NCI-H2227 treated with DMSO at 0.1 percent for 48 hours (cell line): Measurements from ENCODE around the gene TNFSF9.
"Not testable (repeated sequence)": the region's sequence is repeated elsewhere in the genome, so short reads cannot be mapped to it uniquely, and the experiment has no call there.

Experiments used
- DNase-seq: peaks from one replicate; lab custom pipeline; 2025; lab: John Stamatoyannopoulos, UW

Gene TNFSF9

DNA sequence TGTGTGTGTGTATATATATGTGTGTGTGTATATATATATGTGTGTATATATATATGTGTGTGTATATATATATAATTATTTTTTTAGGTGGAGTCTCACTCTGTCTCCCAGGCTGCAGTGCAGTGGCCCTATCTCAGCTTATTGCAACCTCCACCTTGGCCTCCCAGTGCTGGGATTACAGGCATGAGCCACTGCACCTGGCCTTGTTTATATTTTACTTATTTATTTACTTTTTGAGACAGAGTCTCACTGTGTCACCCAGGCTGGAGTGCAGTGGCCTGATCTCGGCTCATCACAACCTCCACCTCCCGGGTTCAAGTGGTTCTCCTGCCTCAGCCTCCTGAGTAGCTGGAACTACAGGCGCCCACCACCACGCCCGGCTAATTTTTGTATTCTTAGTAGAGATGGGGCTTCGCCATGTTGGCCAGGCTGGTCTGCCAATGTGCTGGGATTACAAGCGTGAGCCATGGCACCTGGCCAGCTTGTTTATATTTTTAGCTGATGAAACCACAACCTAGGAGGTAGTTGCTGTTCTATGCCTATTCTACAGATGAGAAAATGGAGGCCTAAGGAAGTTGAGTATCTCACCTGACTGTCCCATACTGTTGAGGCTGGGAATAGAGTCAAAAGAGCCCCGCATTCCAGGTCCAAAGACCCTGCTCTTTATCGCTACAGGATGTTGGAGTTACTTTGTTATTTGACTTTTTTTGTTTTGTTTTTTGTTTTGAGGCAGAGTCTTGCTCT lies 22.6 kb upstream of the TNFSF9 start:
- DNase-seq = not testable (repeated sequence)

GRCh38 chr19:6509118-6509971 lies 21.5 kb upstream of the TNFSF9 start:
- DNase-seq = no peak

- DNase-seq = no peak
These were observed 20.2 kb upstream of the TNFSF9 start for GRCh38 chr19:6510618-6511017.

DNA sequence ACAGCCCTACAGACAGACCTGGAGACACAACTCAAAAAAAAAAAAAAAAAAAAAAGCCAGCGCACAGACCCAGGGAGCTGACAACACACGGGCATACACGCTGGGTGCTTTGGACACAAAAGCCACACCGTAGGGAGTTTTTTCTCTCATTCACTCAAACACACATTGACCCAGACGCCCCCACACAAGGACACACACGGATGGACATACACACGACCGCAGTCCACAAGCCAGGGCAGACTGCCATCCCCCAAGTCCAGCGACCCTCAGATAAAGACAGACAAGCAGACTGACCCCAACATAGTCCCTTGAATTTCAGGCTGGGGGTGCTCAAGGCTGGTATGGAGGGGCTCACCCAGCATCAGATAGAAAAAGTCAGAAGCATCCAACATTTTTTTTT lies 16.7 kb upstream of the TNFSF9 start:
- DNase-seq = no peak

GRCh38 chr19:6514926-6515544 lies 15.8 kb upstream of the TNFSF9 start:
- DNase-seq = no peak

DNA sequence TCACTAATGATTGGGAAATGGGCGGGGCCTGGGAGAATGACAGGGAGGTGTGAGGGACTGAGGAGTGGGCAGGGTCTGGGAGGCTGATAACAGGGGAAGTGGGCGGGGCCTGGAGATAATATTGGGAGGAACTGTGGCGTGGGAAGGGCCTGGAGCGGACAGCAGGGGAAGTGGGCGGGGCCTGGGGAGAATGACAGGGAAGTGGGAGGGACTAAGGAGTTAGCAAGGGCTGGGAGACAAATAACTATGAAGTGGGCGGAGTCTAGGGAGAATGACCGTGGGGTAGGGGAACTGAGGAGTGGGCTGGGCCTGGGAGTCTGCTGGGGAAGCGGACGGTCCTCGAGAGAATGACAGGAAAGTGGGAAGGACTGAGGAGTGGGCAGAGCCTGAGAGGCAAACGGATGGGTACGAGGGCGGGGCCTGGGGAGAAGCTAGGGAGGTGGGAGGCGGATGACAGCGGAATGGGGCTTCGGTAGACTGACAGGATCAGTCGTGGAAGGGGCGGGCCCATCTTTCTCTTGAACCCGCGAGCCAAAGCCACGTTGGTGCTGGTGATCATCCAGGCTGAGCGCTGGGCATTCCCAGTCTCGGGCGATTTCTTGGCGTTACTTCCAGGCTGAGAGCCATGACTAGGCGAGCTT lies 14.7 kb upstream of the TNFSF9 start:
- peak; percentile 83 for DNase-seq

DNA sequence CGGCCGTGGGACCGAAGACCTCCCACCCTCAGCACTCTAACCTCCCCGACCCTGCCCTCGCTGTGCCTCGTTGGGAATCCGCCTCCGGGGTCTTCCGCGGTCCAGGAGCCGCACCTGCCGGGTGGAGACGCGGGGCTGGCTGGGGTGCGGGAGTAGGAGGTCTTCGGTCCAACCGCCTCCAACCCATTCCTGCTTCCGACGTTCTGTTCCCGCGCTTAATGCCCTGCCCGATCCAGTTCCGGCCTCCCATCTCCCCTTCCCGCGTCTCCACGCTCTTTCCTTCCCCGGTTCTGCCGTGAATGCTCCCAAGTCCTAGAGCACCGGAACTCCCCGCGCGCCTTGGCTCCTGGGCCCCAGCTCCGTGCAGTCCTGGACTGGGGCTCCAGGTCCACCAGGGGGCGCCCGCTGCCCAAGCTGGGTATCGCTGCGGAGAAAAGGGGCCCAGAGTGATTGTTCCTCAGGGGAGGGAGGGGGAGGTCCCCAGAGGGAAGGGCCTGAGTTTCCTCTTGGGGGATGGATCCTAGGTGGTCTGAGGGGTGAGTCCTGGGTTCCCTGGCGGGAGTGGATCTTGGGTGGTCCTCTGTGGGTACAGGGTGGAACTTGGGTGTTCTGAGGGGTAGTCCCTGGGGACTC lies 14.1 kb upstream of the TNFSF9 start:
- peak; percentile 44 for DNase-seq

GRCh38 chr19:6518145-6518911 lies 12.5 kb upstream of the TNFSF9 start:
- DNase-seq = no peak

- no peak for DNase-seq
These were observed 11.5 kb upstream of the TNFSF9 start for GRCh38 chr19:6519289-6519688.

DNA sequence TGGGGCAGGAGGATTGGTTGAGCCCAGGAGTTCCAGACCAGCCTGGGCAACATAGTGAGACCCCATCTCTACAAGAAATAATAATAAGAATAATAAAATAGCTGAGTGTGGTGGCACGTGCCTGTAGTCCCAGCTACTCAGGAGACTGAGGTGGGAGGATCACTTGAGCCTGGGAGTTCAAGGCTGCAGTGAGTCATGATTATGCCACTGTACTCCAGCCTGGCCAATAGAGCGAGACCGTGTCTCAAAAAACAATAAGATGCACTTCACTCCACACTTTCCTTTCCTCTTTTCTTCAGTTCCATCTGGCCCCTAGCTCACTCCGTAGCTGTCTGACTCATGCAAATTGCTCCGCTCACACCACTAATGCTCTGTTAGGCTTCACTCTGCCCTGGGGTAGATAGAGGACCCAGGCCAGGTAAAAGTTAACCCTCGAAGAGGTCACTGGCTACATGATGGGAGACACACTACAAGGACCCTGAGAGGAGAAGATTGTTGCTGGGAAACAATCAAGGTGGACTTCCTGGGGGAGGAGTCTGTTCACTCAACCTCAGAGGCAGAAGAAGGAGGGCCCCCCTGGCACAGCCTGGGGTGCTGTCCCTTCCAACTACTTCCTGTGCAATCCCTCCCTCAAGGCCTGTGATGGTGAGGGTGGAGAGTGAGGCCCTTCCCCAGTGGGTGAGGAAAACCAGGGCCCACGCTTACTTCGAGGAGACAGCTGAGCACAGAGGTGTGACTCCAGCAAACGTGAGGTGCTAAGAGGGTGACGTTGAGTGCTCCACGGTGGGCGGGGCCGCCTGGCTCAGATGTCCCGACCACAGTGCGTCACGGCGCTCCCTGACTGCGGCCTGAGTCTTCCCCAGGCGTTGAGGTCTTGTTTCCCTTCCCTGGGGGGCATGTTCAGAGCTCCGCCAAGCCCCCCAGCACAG lies 8.8 kb upstream of the TNFSF9 start:
- DNase-seq = no peak

- DNase-seq = no peak
These were observed 8.1 kb upstream of the TNFSF9 start for GRCh38 chr19:6522712-6523111.

- DNase-seq = no peak
These were observed 6.5 kb upstream of the TNFSF9 start for GRCh38 chr19:6524311-6524710.

DNA sequence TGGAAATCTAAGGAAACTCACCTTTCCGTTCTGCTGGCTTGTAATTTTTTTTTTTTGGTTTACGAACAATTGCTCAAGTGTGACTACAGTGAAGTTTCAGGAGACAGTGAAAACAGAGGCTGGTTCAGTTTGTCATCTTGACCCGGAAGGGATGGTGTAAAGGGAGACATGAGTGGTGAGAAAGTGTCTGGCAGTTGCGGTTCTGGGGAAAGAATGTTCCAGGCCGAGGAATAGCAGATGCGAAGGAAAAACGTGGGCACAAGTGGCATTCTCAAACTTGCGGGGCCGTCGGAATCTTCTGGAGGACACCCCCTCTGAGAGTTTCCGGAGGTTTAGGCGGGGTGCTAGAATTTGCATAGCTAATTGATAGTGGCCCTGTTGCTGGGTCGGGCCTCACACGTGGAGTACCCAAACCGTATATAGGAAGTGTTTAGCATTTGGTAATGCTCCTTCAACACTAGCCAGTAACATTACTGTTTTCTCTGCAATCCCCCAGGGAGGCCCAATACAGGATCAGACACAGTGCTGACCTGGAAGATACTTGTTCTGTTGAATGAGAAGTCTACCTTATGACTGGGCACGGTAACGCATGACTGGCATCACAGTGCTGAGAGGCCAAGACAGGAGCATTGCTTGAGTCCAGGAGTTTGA lies 2.8 kb upstream of the TNFSF9 start:
- no peak for DNase-seq

DNA sequence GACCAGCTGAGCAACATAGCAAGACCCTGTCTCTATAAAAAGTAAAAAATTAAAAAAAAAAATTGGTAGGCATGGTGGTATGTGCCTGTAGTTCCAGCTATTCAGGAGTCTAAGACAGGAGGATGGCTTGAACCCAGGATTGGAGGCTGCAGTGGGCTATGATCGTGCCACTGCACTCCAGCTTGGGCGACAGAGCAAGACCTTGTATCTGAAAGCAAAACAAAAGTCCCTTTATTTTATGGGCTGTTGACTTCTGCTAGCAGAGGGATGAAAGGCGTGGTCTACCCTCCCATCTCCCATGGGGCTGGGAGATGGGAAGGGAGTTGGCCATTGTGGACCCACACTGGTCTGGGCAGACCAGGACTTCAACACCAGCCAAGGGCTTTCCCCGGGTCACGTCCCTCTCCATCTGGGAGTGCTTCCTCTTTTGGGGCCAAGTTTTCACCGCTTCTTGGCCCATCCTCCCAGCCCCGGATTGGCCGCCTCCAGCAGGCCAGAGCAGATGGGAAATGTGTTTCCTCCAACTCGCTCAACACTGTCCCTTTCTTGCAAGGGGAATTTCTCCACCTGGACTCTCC lies 2.2 kb upstream of the TNFSF9 start:
- no peak for DNase-seq

DNA sequence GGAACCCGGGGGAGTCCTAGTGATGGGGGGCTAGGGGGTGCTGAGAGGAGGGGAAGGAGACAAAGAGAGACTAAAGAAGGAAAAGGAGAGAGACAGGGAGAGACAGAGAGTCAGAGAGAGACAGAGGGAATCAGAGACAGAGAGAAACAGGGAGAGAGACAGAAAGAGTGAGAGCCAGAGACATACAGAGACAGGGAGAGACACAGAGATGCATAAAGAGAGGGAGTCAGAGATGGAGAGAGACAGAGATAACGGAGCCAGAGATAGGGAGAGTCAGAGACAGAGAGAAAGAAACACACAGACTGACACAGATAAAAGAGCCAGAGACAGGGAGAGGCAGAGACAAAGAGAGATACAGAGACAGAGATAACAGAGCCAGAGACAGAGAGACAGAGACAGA lies 1.5 kb upstream of the TNFSF9 start:
- DNase-seq = no peak

DNA sequence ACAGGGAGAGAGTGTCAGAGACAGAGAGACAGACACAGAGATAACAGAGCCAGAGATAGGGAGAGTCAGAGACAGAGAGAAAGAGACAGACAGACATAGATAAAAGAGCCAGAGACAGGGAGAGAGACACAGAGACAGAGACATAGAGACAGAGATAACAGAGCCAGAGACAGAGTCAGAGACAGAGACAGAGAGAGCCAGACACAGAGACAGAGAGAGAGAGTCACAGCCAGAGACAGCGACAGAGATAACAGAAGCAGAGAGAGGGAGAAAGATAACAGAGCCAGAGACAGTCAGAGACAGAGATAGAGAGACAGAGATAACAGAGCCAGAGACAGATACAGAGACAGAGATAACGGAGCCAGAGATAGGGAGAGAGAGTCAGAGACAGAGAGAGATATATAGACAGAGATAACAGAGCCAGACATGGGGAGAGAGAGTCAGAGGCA lies 865 bp upstream of the TNFSF9 start:
- DNase-seq = no peak

DNA sequence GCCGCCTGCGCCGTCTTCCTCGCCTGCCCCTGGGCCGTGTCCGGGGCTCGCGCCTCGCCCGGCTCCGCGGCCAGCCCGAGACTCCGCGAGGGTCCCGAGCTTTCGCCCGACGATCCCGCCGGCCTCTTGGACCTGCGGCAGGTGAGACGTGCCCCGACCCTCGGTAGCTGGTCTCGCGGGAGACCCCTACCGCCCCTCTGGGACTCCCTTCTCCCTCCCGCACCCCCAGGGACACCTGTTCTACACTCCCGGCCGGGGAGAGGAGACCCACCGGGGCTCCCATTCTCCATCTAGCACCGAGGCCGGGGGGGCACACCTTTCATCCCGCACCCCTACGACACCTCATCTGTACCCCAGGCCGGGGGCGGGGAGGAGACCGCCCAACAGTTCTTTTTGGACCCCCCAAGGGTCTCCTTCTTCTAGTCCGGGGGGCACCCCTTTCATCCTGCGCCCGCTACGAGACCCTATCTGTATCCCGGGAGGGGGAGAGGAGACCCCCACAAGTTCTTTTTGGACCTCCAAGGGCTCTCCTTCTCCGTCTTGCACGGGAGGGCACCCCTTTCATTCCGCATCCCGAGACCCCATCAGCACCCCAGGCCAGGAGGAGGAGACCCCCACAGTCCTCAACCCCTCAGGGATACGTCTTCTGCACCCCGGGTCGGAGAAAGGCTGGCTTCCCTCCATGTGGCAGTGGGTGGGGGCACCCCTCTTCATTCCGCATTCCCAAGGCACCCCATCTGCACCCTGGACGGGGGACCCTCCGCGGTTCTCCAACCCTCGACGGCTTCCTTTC lies 533 bp downstream of the TNFSF9 start:
- DNase-seq = no peak

GRCh38 chr19:6531956-6532243 lies 1.1 kb downstream of the TNFSF9 start:
- DNase-seq = no peak
